ENCODE measurements around the gene PPP1CA.
"Not testable (repeated sequence)": the region's sequence is repeated elsewhere in the genome, so short reads cannot be mapped to it uniquely, and the experiment has no call there.

Gene PPP1CA

DNA sequence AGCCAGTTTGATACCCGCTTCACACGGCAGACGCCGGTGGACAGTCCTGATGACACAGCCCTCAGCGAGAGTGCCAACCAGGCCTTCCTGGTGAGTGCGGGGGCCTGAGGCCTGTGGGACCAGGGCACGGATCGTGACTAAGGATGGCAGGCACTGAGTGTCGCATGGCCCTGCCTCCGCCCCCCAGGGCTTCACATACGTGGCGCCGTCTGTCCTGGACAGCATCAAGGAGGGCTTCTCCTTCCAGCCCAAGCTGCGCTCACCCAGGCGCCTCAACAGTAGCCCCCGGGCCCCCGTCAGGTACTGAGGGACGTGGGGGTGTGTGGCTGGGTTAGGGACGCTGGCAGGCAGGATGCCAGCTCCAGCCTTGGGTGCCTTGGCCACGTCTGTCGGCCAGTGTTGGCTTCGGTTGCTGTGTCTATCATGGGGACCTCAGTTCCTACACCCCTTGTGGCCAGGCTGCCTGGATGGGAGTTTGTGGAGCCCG lies 32.8 kb upstream of the PPP1CA start:
- no peak for DNase-seq

GRCh38 chr11:67433536-67434394 lies 32.1 kb upstream of the PPP1CA start:
- no peak for DNase-seq

DNA sequence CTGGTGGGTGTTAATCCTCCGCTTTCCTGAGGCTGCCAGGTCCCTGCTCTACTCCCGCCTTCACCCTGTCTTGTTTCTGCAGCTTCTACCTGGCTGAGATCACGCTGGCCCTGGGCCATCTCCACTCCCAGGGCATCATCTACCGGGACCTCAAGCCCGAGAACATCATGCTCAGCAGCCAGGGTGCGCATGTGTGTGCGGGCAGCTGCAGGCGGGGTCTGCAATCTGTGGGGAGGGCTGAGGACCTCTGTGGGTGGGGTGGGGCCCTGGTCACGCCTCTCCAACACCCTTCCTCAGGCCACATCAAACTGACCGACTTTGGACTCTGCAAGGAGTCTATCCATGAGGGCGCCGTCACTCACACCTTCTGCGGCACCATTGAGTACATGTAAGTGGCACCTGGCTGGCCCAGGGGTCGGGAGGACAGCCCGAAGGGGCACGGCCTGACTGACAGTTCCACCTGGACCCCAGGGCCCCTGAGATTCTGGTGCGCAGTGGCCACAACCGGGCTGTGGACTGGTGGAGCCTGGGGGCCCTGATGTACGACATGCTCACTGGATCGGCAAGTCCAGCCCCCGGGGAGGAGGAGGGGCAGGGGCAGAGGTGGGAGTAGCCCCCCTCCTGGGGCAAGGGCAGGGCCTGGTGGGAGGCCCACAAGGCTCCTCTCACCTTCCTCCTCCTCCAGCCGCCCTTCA lies 31.1 kb upstream of the PPP1CA start:
- no peak for DNase-seq

DNA sequence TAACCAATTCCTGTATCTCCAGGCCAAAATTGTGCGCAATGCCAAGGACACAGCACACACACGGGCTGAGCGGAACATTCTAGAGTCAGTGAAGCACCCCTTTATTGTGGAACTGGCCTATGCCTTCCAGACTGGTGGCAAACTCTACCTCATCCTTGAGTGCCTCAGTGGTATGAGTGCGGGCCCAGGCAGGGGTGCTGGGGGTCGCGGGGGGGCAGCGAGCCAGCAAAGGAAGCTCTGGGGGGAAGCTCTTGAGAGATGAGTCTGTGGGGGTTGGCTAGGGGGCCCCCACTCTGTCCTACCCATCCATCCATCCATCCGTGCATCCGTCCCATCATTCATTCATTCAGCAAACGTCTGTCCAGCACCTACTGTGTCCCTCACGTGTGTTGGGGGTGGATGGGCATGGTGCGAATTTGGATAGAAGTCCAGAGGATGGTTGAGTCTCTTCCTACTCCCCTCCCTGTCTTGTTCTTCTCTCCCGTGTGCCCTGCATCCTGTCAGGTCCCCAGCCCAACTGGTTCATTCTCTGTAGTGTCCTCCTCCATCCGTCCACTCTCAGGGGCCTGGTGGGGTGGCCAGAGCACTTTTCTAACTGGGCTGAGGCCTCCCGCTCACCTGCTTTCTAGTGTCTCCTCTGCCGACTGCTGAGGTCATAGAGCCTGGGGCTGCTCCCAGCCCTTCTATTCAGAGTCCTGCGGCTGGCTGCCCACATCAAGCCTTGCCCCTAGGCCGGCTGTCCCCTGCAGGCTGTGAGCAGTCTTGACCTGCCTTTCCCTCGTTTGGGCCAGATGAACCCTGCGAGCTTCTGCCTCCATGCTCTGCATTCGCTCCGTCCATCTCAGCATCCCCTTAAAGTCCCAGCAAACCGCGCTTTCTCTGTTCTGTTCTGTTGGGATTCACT lies 29.9 kb upstream of the PPP1CA start:
- no peak for DNase-seq

GRCh38 chr11:67429722-67430121 lies 28.1 kb upstream of the PPP1CA start:
- no peak for DNase-seq

- no peak for DNase-seq
These were observed 27.5 kb upstream of the PPP1CA start for GRCh38 chr11:67429038-67429668.

- DNase-seq = peak; percentile 99
These were observed 26.7 kb upstream of the PPP1CA start, which contains the start of gene RPS6KB2 for GRCh38 chr11:67428052-67429001. TSS of gene RPS6KB2 (plus strand) at chr11:67428494. CDS start at chr11:67428546, 52 bp downstream.

DNA sequence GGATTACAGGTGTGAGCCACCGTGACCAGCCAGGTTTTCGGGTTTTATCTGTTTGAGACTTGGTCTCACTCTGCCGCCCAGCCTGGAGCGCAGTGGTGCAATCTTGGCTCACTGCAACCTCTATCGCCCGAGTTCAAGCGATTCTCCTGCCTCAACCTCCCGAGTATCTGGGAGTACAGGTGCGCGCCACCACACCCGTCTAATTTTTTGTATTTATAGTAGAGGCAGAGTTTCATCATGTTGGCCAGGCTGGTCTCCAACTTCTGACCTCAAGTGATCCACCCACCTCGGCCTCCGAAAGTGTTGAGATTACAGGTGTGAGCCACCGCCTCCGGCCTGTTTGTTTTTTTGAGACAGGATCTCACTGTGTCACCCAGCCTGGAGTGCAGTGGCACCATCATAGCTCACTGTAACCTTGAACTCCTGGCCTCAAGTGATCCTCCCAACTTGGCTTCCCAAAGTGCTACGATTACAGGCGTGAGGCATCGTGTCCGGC lies 25.8 kb upstream of the PPP1CA start:
- DNase-seq = not testable (repeated sequence)

DNA sequence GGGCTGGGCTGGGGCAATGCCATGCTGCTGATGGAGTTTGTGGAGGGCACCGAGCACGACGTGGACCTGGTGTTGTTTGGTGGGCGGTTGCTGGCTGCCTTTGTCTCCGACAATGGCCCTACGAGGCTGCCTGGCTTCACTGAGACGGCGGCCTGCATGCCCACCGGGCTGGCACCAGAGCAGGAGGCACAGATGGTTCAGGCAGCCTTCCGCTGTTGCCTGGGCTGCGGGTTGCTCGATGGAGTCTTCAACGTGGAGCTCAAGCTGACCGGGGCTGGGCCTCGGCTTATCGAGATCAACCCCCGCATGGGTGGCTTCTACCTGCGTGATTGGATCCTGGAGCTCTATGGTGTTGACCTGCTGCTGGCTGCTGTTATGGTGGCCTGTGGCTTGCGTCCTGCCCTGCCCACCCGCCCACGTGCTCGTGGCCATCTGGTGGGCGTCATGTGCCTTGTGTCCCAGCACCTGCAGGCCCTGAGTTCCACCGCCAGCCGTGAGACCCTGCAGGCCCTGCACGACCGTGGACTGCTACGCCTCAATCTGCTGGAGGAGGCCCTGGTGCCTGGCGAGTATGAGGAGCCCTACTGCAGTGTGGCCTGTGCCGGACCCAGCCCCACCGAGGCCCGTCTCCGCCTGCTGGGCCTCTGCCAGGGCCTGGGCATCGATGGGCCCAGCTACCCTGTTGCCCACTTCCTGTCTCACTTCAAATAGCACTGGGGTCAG lies 22.4 kb upstream of the PPP1CA start:
- DNase-seq = no peak

GRCh38 chr11:67423466-67423865 lies 21.8 kb upstream of the PPP1CA start:
- DNase-seq = no peak

DNA sequence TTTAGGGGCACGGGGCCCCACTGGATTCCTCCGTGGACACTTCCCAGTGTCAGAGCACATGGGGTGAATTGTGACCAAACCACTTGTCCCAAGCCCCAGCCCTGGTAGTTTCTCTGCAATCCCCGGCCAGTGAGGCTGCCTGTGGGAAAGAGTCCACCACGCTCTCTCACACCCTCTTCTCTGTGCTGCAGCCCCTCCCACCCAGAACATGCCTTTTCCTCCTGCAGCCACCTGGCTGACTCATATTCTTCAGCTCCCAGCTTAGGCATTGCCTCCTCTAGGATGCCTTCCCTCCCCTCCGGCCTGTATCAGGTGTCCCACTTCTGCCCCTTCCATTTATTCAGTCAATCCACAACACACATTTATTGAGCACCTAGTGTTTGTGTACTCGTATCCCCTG lies 21.2 kb upstream of the PPP1CA start:
- DNase-seq = no peak

DNA sequence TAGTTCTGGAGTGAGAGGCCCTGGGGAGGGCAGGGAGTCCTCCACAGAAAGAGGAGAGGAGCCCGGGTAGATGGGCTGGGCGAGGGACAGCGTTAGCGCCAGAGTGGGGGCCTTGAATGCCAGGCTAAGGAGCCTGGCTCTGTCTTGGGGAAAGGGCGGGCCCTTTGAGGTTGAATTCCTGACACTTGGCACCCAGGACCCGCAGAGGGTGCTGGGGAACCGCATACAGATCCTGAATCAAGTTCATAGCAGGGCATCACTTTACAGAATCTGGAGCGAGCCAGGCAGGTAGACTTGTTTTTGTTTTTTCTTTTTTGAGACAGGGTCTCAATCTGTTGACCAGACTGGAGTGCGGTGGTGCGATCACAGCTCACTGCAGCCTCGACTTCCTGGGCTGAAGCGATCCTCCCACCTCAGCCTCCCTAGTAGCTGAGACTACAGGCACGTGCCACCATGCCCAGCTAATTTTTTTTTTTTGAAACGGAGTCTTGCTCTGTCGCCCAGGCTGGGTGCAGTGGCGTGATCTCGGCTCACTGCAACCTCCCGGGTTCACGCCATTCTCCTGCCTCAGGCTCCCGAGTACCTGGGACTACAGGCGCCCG lies 19.9 kb upstream of the PPP1CA start:
- no peak for DNase-seq

DNA sequence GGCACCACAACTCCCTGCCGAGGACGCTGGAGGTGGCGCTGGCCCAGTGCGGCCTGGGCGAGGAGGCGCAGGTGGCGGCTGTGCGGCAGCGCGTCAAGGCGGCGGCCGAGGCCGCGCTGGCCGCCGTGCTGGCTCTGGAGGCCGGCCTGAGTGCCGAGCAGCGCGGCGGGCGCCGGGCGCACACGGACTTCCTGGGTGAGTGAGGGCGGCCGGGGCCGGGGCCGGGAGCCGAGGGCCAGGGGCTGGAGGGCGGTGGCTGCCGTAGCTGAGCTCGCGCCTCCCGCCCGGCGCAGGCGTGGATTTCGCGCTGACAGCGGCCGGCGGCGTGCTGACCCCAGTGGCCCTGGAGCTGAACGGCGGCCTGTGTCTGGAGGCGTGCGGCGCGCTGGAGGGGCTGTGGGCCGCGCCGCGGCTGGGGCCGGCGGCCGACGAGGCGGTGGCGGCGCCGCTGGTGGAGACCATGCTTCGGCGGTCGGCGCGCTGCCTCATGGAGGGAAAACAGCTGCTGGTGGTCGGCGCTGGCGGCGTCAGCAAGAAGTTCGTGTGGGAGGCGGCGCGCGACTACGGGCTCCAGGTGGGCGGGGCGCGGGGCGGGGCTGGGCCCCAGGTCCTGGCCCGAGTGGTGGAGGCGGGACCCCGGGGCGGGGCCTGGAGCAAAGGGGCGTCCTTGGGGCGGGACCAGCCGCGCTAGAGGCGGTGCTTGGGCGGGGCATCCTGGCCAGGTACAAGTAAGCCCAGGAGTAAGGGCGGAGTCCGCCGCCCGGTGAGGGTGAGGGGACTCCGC lies 19.2 kb upstream of the PPP1CA start:
- peak; percentile 98 for DNase-seq

DNA sequence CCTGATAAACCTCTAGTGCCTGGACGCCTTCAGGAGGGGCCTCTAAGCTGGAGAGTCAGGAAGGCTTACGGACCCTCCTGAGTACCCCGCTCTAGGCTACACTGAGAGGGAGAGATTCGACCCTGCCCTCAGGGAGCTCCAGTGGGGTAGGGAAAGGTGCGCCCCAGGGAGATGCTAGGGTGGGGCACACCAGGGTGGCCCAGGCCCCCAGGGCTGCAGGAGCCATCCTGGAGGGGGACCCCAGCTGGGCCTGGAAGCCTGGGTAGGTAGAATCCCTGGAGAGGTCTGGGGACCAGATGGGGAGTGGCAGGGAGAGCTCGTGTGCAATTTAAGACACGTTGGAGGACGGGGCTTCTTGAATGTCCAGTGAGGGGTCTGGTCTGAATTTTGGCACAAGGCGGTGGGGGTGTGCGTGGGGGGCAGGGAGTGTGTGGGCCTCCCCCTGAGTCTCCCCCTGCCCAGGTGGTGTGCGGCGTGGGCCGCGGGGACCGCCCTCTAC lies 18.5 kb upstream of the PPP1CA start:
- DNase-seq = no peak

DNA sequence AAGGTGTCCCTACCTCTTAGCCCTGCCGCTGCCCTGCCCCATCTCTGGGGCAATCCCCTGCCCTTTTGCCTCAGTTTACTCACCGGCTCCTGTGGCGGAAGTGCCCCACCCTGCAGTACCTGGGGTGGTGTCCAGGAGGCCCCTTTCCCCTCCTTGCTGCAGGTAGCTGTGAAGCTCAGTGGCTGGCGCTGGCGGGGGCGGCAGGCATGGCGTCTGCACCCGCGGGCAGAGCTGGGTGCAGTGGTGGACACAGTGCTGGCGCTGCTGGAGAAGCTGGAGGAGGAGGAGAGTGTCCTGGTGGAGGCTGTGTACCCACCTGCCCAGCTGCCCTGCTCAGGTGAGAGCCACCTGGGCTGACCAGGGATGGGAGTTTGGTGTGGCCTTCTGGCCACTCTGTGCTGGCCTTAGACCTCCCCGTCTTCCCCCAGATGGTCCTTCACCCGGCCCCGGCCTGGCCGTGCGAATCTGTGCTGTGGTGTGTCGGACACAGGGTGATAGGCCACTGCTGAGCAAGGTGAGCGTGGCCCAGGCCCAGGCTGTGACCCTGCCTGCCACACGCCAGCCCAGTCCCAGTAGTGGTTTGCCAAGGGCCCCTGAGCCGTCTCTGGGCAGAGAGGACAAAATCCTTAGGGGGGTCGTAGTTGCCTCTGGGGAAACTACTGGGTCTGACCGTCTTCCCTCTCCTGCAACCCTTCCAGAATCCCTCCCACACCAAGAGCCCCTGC lies 17.8 kb upstream of the PPP1CA start:
- no peak for DNase-seq

- DNase-seq = no peak
These were observed 17.0 kb upstream of the PPP1CA start for GRCh38 chr11:67418476-67419281.

GRCh38 chr11:67417425-67417824 lies 15.8 kb upstream of the PPP1CA start:
- DNase-seq = no peak
